NCI-H2227 treated with DMSO at 0.1 percent for 48 hours (cell line): ENCODE data around the gene BAIAP2.
A peak's percentile ranks its signal among the peaks of the same experiment; 100 is the strongest.
"Not testable (repeated sequence)": the region's sequence is repeated elsewhere in the genome, so short reads cannot be mapped to it uniquely, and the experiment has no call there.

Experiments
- DNase-seq: peaks from one replicate; lab custom pipeline; 2025; lab: John Stamatoyannopoulos, UW

BAIAP2 gene

GRCh38 chr17:81140018-81140417, 105.1 kb downstream of the BAIAP2 start:
- DNase-seq, result no peak

- no peak for DNase-seq
These were observed 105.7 kb downstream of the BAIAP2 start for GRCh38 chr17:81140695-81141094.

GRCh38 chr17:81142301-81143199, 107.6 kb downstream of the BAIAP2 start:
- peak; percentile 52 for DNase-seq

DNA sequence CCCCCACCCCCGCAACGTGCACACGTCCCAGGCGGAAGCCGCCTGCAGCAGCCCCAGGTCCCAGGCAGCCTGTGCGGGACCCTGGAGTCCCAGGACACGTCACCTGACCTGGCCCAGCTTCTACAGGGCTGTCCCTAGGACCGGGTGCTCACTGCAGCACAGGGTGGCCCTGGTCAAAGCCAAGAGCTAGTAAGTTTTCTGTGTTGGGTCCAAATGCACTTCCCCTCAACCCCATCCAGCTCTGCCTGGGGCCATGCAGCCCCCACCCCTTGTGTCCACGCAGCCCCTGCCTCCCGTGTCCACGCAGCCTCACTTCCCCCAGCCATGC, 108.2 kb downstream of the BAIAP2 start:
- DNase-seq, result no peak

GRCh38 chr17:81143717-81144422, 108.9 kb downstream of the BAIAP2 start:
- DNase-seq, result no peak

DNA sequence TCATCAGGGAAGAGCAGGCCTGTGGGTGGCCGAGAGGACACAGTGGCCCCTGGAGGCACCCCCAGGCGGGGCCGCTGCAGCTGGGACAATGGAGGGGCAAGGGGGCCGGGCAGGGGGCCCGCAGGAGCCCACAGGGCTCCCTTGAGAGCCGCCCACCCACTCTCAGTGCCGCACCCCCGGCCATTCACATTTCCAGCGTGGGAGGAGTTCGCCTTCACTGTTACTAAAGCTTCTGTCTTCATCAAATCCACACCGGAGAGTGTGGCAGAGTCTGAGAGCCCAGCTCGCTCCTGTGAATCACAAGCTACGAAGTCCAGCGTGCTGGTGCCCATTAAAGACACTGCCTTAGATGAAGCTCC, 109.5 kb downstream of the BAIAP2 start:
- no peak for DNase-seq

DNA sequence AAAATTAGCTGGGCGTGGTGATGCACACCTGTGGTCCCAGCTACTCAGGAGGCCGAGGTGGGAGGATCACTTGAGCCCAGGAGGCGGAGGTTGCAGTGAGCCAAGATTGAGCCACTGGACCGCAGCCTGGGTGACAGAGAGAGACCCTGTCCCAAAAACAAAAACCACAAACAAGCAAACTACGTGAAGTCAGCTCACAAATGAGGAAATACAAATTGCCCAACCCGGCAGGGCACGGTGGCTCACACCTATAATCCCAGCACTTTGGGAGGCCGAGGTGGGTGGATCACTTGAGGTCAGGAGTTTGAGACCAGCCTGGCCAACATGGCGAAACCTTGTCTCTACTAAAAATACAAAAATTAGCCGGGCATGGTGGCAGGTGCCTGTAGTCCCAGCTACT, 111.3 kb downstream of the BAIAP2 start:
- not testable (repeated sequence) for DNase-seq

GRCh38 chr17:81147701-81148100, 112.8 kb downstream of the BAIAP2 start:
- DNase-seq, result no peak

- DNase-seq, result no peak
These were observed 113.6 kb downstream of the BAIAP2 start for GRCh38 chr17:81148571-81148970.

DNA sequence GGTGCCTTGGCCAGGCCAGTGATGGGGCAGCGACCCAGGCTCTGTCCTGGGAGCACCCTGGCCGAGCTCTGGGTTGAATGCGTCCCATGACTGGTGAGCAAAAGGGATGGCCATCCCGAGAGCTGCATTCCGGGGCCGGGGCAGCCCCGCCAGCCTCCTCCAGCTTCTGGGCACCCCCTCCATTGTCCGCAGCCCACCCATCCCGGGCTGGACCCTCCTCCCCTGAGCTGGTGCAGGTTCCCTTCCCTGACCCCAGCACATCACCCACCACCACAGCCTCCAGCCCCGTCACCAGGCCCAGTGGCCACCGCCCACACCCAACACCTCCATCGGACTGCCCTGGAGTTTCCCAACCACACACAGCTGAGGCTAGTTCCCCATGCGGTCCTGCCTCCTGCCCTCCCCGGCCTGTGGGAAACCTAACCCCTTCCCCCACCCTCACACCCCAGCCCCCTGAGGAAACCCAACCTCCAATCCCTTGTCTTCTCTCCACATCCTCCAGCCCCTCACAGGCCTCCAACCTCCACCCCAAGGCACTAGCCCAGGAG, 114.1 kb downstream of the BAIAP2 start:
- no peak for DNase-seq

DNA sequence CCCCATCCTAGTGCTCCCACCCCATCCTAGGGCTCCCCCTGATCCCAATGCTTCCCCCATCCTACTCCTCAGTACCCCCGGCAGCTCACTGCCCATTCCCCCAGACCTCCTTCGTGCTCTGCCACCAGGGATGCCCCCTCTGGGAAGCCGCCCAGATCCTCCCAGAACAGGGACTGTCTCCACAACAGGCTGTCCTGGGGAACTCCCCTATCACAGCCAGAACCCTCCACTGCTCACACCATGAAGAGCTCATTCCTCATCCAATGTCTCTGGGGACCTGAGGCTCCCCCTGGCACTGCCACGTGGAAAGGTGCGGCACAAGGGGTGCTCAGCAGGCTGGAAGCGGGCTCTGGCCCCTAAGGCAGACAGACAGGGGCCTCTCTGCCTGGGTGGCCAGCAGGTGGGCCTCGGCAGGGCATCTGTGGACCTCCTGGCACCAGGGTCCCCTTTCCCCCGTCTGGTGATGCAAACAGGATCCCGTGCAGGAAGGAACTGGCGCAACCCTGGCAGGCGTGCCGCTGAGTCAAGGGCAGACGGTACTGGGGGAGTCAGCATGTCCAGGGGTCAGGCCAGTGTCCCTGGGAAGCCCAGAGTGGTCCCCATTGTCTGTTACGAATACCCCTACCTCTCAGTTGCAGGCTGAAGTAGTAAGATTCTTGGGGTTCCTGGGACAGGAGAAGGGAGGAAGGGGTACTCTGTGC, 115.6 kb downstream of the BAIAP2 start:
- DNase-seq, result no peak

DNA sequence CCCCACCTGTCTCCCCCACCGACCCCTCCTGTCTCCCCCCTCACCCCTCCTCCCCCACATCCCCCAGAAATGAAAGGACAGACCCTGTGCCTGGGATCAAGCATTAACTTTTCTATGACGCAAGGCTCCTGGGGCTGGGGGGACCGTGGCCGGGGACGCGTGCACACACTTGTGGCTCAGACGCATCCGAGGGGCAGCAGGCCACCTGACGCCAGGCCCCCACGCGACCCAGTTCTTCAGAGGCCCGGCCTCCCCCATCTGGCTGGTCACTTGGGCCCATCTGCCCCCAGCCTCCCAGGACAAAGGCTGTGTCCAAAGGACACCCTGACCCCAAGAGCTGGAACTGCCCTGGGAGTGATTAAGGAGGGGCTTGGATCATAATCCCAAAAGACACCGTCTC, 116.3 kb downstream of the BAIAP2 start:
- DNase-seq, result no peak

GRCh38 chr17:81152288-81152828, 117.4 kb downstream of the BAIAP2 start:
- DNase-seq, result no peak

DNA sequence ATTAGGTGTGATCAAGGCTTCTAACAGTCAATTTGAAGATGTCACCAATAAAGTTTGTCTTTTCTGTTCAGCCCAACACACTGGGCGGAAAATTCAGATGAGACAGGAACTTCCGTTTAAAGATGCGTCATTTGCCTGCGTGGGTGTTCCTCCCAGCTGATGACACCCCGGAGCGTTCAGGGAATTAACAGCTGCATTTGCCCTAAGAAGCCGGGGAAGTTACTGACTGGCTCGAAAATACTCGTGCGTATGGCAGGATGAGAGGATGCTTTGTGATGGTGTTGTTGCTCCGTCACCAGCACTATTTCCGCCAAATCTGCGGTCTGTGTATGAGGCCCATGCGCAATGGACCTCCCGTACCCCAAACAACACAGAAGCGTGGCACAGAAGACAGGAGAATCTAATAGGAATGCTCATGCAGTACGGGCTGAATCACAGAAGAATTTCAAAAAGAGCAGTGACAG, 118.4 kb downstream of the BAIAP2 start:
- DNase-seq, result no peak

- DNase-seq, result not testable (repeated sequence)
These were observed 119.1 kb downstream of the BAIAP2 start for GRCh38 chr17:81154016-81154415.

DNA sequence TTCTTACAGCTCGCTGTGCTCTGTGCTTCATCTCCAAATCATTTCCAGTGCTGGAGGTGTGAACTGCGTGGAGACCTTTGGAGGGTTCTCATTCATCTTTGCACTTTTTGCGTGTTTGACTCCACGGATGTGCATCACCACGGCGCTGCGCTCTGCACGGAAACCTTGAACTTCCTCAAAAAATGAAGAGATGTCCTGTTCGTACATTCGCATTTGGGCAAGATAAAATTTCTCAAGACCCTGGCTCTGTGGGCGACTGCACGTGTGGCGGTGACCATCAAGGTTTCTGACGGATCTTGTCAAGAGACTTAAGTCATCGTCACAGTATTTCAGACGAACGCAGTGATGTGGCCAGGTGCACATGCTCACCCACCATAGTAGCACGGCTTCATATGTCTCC, 120.0 kb downstream of the BAIAP2 start:
- no peak for DNase-seq

DNA sequence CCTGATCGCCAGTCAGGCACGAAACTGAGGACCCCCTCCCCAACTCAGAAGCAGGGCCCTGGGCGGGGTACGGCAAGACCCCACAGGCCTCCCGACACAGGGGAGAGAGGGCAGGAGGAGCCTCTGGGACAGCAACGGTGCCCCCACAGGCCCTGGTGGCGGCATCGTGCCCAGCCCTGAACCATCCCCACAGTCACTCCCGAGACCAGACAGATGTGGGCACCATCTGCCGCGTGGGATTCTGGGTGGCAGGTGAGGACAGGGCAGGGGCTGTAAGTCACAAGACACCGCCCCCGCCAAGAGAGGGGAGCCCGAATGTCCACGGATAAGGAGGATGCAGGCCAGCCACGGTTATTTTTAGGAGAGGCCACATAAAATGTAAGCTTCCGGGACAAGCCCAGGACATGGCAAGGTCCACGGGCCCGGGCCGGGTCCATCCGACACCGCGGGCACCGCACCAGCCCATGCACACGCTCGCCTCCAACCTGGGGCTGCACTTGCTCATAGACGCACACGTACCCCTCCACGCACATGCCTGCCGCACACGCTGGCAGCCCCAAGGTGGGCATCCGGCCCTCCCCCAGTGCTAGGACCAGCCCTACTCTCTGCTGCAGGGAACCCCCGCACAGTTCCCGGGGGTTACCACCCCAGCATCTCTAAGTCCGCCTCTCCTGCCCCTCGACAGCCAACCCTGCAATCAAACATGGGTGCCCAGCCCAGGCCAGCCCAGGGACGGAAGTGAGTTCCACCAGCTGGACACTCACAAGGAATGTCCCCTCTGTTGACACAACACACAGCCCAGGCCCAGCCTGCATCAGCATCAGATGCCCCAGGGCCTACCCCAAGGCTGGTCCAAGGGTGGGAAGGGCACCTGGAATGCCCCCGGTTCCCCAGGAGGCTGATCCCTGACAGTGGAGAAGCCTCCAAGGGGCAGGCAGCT, 122.2 kb downstream of the BAIAP2 start:
- no peak for DNase-seq

- DNase-seq, result no peak
These were observed 123.1 kb downstream of the BAIAP2 start for GRCh38 chr17:81157848-81158687.

- DNase-seq, result no peak
These were observed 124.0 kb downstream of the BAIAP2 start for GRCh38 chr17:81158688-81159590.
